ENCODE results near the gene CRMP1.

GRCh38 chr4:5863461-5864113, 29.3 kb downstream of the CRMP1 start:
- no peak for TF ChIP-seq CTCF (IDR thresholded peaks at IDR 0.05)
- no peak for TF ChIP-seq POLR2A (IDR thresholded peaks at IDR 0.05)
- no peak for TF ChIP-seq POLR2AphosphoS5 (IDR thresholded peaks at IDR 0.05)
- no peak for TF ChIP-seq EP300 (IDR thresholded peaks at IDR 0.05)

Measured in stomach (tissue), 4 donors.